HCT116 (cell line): ENCODE results near the gene NFKB1. TPM values are rescaled to one million over a fixed set of nuclear protein-coding genes. Genes with fewer than 3 reads are reported as not detected.

Experiments
- ATAC-seq: fragments of 200-7000 bp; cut with Tn5 transposase; 2 replicates; pipeline ENCODE4 v1.9.1; 2020; ENCODE audit warnings: mild to moderate bottlenecking, moderate library complexity
- BruUV-seq: library from RNA; stranded (reverse); fragments of 400-500 nt; replicated peaks from 2 replicates; lab custom pipeline; 2021; lab: Mats Ljungman, UMichigan
- CTCF ChIA-PET: fragments of 300-600 bp; sonication (Branson Sonifier 250); formaldehyde crosslinking; loops from one replicate; lab custom pipeline; 2021; ENCODE audit warnings: antibody characterized with exemption; lab: Charles Lee
- POLR2A ChIA-PET: fragments of 300-600, 350-600 bp; sonication (Branson Sonifier 250); formaldehyde crosslinking; loops from one replicate; lab custom pipeline; 2021; ENCODE audit warnings: antibody characterized with exemption; lab: Charles Lee
- RAD21 ChIA-PET, 2 experiments: fragments of 300-600 bp; sonication (Branson Sonifier 250); formaldehyde crosslinking; loops; one replicate each; lab custom pipeline; 2023; ENCODE audit warnings: low total read pairs in 2 of 2; ENCODE audit not compliant: uncharacterized antibody in 2 of 2, unreplicated experiment in 2 of 2, low non-redundant PET in 1 of 2; lab: Charles Lee
- DNase-seq: peaks from one replicate; pipeline ENCODE4 v3.0.0-alpha.2; 2010; ENCODE audit warnings: low read depth, low spot score
- H2AFZ ChIP-seq: fragments of 200-600 bp; shearing (Covaris generic), sonication (generic); 2 replicates; pipeline ENCODE4 v1.6.1; 2017; ENCODE audit warnings: low read depth, mixed run types, mixed read lengths, antibody characterized with exemption, low read length; ENCODE audit not compliant: poor library complexity, severe bottlenecking
- H3K27ac ChIP-seq: 2 replicates; pipeline ENCODE4 v1.5.1; 2012; ENCODE audit warnings: low read depth, low read length
- H3K27me3 ChIP-seq: fragments of 200-600 bp; sonication (generic); 2 replicates; pipeline ENCODE4 v1.6.1; 2016; ENCODE audit warnings: mixed run types, low read length, mixed read lengths; ENCODE audit not compliant: insufficient read depth
- H3K36me3 ChIP-seq, 2 experiments: fragments of 200-500 bp in 1 of 2; fragments of 200-600 bp in 1 of 2; sonication (Bioruptor generic) in 1 of 2; sonication (generic) in 1 of 2; 2 replicates each; pipeline versions ENCODE4 v1.5.1 to v1.6.1; 2014 to 2016; ENCODE audit warnings: low read length in 2 of 2, inconsistent platforms in 1 of 2, mixed read lengths in 1 of 2, mixed run types in 1 of 2; ENCODE audit not compliant: insufficient read depth in 2 of 2, control insufficient read depth in 1 of 2
- H3K4me1 ChIP-seq, 2 experiments: fragments of 200-600 bp in 1 of 2; sonication (generic) in 1 of 2; 2 replicates each; pipeline versions ENCODE4 v1.5.1 to v1.6.1; 2012 to 2017; ENCODE audit warnings: low read length in 2 of 2, inconsistent platforms in 1 of 2, mild to moderate bottlenecking in 1 of 2, mixed read lengths in 1 of 2, mixed run types in 1 of 2, moderate library complexity in 1 of 2; ENCODE audit not compliant: insufficient read depth in 2 of 2, control insufficient read depth in 1 of 2
- H3K4me2 ChIP-seq: fragments of 200-600 bp; sonication (generic); 2 replicates; pipeline ENCODE4 v1.6.1; 2017; ENCODE audit warnings: mixed run types, low read length, mixed read lengths
- H3K4me3 ChIP-seq, 2 experiments: fragments of 200-600 bp in 1 of 2; sonication (generic) in 1 of 2; replicated peaks in 1 of 2; 2 replicates each; pipeline ENCODE4 v1.5.1; 2011 to 2016; ENCODE audit warnings: low read length in 2 of 2, control low read depth in 1 of 2, low read depth in 1 of 2, mild to moderate bottlenecking in 1 of 2, mixed read lengths in 1 of 2, mixed run types in 1 of 2
- H3K79me2 ChIP-seq: fragments of 200-600 bp; sonication (generic); 2 replicates; pipeline ENCODE4 v1.6.1; 2017; ENCODE audit warnings: mild to moderate bottlenecking, mixed run types, low read length, moderate library complexity, mixed read lengths; ENCODE audit not compliant: insufficient read depth
- H3K9ac ChIP-seq: fragments of 200-600 bp; sonication (generic); 2 replicates; pipeline ENCODE4 v1.6.1; 2016; ENCODE audit warnings: low read length, mixed read lengths
- H3K9me2 ChIP-seq: fragments of 200-600 bp; sonication (generic), shearing (Covaris generic); 2 replicates; pipeline ENCODE4 v1.6.1; 2017; ENCODE audit warnings: mixed run types, mild to moderate bottlenecking, moderate library complexity; ENCODE audit not compliant: insufficient read depth
- H3K9me3 ChIP-seq, 2 experiments: fragments of 200-500 bp in 1 of 2; fragments of 200-600 bp in 1 of 2; sonication (Bioruptor generic) in 1 of 2; sonication (generic) in 1 of 2; 2 replicates each; pipeline ENCODE4 v1.6.1; 2014 to 2017; ENCODE audit warnings: low read length in 2 of 2, mixed read lengths in 2 of 2, inconsistent platforms in 1 of 2, low read depth in 1 of 2, mild to moderate bottlenecking in 1 of 2, mixed run types in 1 of 2, moderate library complexity in 1 of 2; ENCODE audit not compliant: control insufficient read depth in 1 of 2, insufficient read depth in 1 of 2
- H4K20me1 ChIP-seq: fragments of 200-600 bp; sonication (generic), shearing (Covaris generic); 2 replicates; pipeline ENCODE4 v1.6.1; 2017; ENCODE audit warnings: mixed run types, mild to moderate bottlenecking, moderate library complexity; ENCODE audit not compliant: insufficient read depth
- CEBPB ChIP-seq: IDR thresholded peaks from 2 replicates; pipeline ENCODE4 v1.6.1; 2012; ENCODE audit warnings: low read depth
- EGR1 ChIP-seq: IDR thresholded peaks from 2 replicates; pipeline ENCODE4 v1.6.1; 2012; ENCODE audit warnings: low read depth
- ELF1 ChIP-seq: IDR thresholded peaks from 2 replicates; pipeline ENCODE4 v1.6.1; 2012; ENCODE audit warnings: low read depth, borderline replicate concordance
- EZH2 ChIP-seq: fragments of 200-600 bp; sonication (generic); IDR thresholded peaks from 2 replicates; pipeline ENCODE4 v1.6.1; 2017; ENCODE audit warnings: antibody characterized with exemption, mixed run types
- EZH2phosphoT487 ChIP-seq: fragments of 200-600 bp; IDR thresholded peaks from 2 replicates; pipeline ENCODE4 v1.6.1; 2018; ENCODE audit warnings: antibody characterized with exemption, borderline replicate concordance
- FOSL1 ChIP-seq: IDR thresholded peaks from 2 replicates; pipeline ENCODE4 v1.6.1; 2012; ENCODE audit warnings: low read depth
- JUND ChIP-seq: IDR thresholded peaks from 2 replicates; pipeline ENCODE4 v1.6.1; 2012
- RAD21 ChIP-seq: IDR thresholded peaks from 2 replicates; pipeline ENCODE4 v1.6.1; 2012; ENCODE audit warnings: low read depth, mild to moderate bottlenecking
- SRF ChIP-seq: IDR thresholded peaks from 2 replicates; pipeline ENCODE4 v1.6.1; 2012; ENCODE audit warnings: low read depth
- TCF7L2 ChIP-seq: IDR thresholded peaks from 2 replicates; pipeline ENCODE4 v1.7.0; 2011; ENCODE audit warnings: borderline replicate concordance, inconsistent platforms; ENCODE audit not compliant: insufficient read depth, insufficient read length; ENCODE audit errors: extremely low read depth
- ZFX ChIP-seq: fragments of 450-650 bp; IDR thresholded peaks from 2 replicates; pipeline ENCODE4 v1.6.1; 2017
- ZNF274 ChIP-seq: fragments of 200-500 bp; sonication (Bioruptor generic); IDR thresholded peaks from 2 replicates; pipeline ENCODE4 v1.6.1; 2014; ENCODE audit warnings: mild to moderate bottlenecking, low read depth, low read length, inconsistent platforms
- intact Hi-C: fragments of 100-400 bp; cut with micrococcal nuclease; formaldehyde crosslinking; loops from 2 replicates; pipeline ENCODE4 v1.10.0; 2022
- total RNA-seq: library from RNA; stranded (reverse); gene quantifications from one replicate; pipeline ENCODE4 v1.2.1, GENCODE V29; 2021; ENCODE audit not compliant: unreplicated experiment
- TF ChIP-seq, protein P1 (sequence below): IDR thresholded peaks from 2 replicates; pipeline ENCODE4 v1.6.1; 2012
- TF ChIP-seq, protein P2 (sequence below), 3 experiments: fragments of 200-600 bp in 1 of 3; sonication (generic) in 1 of 3; IDR thresholded peaks in 2 of 3; conservative IDR thresholded peaks in 1 of 3; 2 replicates each; pipeline ENCODE4 v1.5.1; 2012 to 2017; ENCODE audit warnings: low read depth in 2 of 3, low read length in 2 of 3, antibody characterized with exemption in 1 of 3, borderline replicate concordance in 1 of 3, control low read depth in 1 of 3, mild to moderate bottlenecking in 1 of 3, mixed read lengths in 1 of 3, mixed run types in 1 of 3, moderate library complexity in 1 of 3; ENCODE audit not compliant: insufficient read depth in 1 of 3

Gene NFKB1
- total RNA-seq, 1 experiment from 2014 or later = 29.4 TPM

DNA sequence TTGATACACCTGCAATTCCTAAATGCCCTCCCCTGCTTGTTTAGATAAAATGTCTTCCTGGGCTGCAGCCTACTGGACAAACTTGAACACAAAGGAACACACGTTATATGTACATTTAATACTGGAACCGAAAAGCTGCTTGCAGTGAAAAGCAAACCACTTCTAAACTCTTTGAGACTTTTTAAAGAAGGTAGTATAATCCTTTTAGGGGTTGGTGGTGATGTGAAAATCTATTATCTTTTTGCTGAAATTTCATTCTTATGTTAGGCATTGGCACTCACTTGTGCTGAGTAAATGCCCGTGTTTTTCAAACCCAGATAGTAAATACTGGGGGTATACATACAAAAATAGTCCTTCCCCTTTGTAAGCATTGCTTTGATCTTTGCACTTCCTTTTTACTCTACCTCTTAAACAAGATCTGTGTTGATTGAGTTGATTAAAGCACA lies 2.2 kb downstream of the NFKB1 start:
- peaks cover 0 to 3% of the 10 kb centered on the region in 2 experiments; a peak in 1 of 4 replicates for H3K9me3 ChIP-seq
- POLR2A ChIA-PET = no interaction called here
- BruUV-seq = no TSS peak
- H3K4me1 ChIP-seq = peaks cover 15 to 26% of the 10 kb centered on the region in 2 experiments
- no peaks in the 10 kb centered on the region for H4K20me1 ChIP-seq
- CTCF ChIA-PET = no interaction called here
- no peak overlapping the region for H3K9ac ChIP-seq
- intact Hi-C loops = no loop called here
- ATAC-seq (no peak), DNase-seq (no peak)
- H3K4me2 ChIP-seq = peak overlapping the region; percentile 78
- H3K27me3 ChIP-seq = no peaks in the 10 kb centered on the region
- H3K9me2 ChIP-seq = no peaks in the 10 kb centered on the region
- no peak overlapping the region for H2AFZ ChIP-seq
- TF ChIP-seq CEBPB (no peak), ZNF274 (no peak)
- H3K36me3 ChIP-seq = no peaks in the 10 kb centered on the region
- RAD21 ChIA-PET = no interaction called here
- H3K4me3 ChIP-seq = no peak overlapping the region
- H3K79me2 ChIP-seq = peaks cover 58% of the 10 kb centered on the region
- no peak overlapping the region for H3K27ac ChIP-seq

DNA sequence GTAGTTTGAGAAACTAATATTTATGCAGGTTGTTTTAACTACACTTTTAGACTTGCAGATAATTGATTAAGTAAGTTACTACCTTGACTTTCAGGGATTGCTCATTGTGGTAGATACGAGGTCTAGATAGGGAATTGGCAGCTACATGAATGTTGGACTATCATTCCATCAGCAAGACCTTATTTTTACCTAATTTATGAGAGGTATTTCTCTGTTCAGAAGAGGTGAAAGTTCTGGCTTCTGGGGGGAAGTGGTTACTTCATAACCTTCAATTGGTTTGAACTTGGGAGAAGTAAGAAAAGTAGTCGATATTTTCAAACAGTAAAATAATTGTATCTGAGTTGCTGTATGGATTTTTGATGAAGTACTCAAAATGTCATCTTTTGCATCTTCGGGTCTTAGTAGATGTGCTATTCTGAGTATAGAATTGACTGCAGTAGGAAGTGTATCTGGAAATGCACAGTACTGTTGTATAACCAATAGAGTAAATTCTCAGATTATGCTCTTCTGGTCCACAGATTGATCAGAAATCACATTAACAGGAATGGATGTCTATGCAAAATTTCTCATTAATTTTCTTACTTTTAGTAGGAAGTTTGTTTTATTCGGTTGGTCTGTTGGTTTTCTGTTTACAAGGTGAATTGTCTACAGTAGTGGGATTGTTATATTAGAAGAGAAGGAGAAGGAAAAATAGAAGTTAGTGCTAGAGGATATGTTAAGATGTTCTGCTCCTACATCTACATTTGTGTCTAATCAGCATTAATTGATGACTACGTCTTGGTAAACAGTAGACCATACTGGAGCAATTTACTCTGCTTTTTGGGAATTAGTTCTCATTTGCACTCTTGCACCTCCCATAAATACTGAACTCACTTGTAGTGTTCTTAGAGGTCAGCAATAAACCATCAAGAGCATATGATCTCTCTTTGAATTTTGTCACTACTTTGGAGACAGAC lies 3.0 kb downstream of the NFKB1 start:
- Histone ChIP-seq H3K27me3 (no peaks in the 10 kb centered on the region), H3K79me2 (peaks cover 64% of the 10 kb centered on the region), H3K4me3 (no peak overlapping the region), H3K9ac (no peak overlapping the region), H4K20me1 (no peaks in the 10 kb centered on the region), H2AFZ (no peak overlapping the region), H3K36me3 (no peaks in the 10 kb centered on the region), H3K27ac (no peak overlapping the region), H3K9me2 (no peaks in the 10 kb centered on the region), H3K4me1 (peaks cover 15 to 26% of the 10 kb centered on the region in 2 experiments), H3K4me2 (peak overlapping the region; percentile 78; the same call in 1 of the 2 replicates), H3K9me3 (no peaks in the 10 kb centered on the region)
- TF ChIP-seq FOSL1 (no peak), JUND (no peak), ZFX (no peak), EGR1 (no peak), SRF (no peak), EZH2phosphoT487 (no peak), RAD21 (no peak), EZH2 (no peak), ELF1 (no peak), TCF7L2 (no peak)
- TF ChIP-seq, protein P1, sequence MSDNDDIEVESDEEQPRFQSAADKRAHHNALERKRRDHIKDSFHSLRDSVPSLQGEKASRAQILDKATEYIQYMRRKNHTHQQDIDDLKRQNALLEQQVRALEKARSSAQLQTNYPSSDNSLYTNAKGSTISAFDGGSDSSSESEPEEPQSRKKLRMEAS = no peak
- TF ChIP-seq, protein P2, sequence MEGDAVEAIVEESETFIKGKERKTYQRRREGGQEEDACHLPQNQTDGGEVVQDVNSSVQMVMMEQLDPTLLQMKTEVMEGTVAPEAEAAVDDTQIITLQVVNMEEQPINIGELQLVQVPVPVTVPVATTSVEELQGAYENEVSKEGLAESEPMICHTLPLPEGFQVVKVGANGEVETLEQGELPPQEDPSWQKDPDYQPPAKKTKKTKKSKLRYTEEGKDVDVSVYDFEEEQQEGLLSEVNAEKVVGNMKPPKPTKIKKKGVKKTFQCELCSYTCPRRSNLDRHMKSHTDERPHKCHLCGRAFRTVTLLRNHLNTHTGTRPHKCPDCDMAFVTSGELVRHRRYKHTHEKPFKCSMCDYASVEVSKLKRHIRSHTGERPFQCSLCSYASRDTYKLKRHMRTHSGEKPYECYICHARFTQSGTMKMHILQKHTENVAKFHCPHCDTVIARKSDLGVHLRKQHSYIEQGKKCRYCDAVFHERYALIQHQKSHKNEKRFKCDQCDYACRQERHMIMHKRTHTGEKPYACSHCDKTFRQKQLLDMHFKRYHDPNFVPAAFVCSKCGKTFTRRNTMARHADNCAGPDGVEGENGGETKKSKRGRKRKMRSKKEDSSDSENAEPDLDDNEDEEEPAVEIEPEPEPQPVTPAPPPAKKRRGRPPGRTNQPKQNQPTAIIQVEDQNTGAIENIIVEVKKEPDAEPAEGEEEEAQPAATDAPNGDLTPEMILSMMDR (IDR thresholded peaks at IDR 0.05 in 2 of 3, conservative IDR thresholded peaks at IDR 0.05 in 1 of 3; ENCODE audit: borderline replicate concordance in 1 of 3, insufficient read depth in 1 of 3, low read depth in 2 of 3, low read length in 2 of 3) = no peak
- CTCF ChIA-PET = no interaction called here
- ATAC-seq (no peak), DNase-seq (no peak)
- RAD21 ChIA-PET = no interaction called here
- no TSS peak for BruUV-seq
- POLR2A ChIA-PET = no interaction called here
- intact Hi-C loops = no loop called here
